Measurements from ENCODE around the gene SF1. TPM values are rescaled to one million over a fixed set of nuclear protein-coding genes. Genes with fewer than 3 reads are reported as not detected.

The SF1 gene
- total and polyA plus RNA-seq, 2 experiments from 2014 or later, result 62.2 to 81.6 TPM

DNA sequence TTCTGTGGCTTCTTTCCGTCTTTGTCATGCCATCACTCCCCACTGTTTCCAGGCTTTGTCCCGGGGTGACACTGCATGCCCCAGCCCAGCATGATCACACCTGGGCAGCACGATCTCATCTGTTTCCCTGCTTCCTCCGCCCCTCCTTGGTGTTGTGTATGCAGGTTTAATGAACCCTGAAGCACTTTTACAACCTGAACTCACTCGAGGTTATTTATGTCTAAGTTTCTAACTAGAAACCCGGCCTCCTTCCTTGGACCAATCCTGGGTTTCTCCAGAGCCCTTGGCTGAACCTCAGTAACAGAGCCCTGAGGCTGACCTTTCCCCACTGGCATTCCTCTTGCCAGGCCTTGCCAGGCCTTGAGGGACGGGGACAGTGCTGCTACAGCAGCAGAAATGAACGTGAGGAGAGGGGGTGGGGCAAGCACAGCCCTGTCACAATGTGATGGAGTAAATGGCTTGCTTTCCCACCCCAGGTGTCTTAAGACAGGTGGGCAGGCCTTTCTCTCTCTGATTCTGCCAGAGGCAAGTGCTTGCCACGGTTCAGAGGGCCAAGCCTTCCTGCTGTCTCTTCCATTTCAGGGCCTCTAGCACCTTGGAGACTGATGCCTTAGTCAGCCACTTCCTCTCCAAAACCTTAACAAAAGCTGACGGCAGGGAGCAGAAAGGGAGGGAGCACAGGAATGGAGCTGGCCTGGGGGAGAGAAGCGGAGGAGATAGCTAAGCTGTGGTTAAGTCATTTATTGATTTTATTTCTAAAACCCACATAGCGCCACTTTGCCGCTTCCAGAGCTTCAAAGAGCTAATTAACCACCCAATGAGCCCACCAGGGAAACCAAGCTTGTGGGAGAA is 15.4 kb downstream of the SF1 start:
- no peaks in the 10 kb centered on the region for H3K9me2 ChIP-seq (ENCODE audit: insufficient read depth)
- WGBS, 2 experiments (ENCODE audit: low coverage in 1 of 2, low lambda C conversion rate in 2 of 2, missing lambda C conversion rate in 2 of 2), result 59 to 63% methylated on average over 13 of the region's 13 CpGs
- H3K4me1 ChIP-seq (ENCODE audit: insufficient read depth), result peaks cover 10% of the 10 kb centered on the region; the same call in 1 of the 2 replicates
- H3K36me3 ChIP-seq (ENCODE audit: low read depth), result peaks cover 34% of the 10 kb centered on the region
- no peaks in the 10 kb centered on the region for H3K9me3 ChIP-seq (ENCODE audit: low read depth)
- no peak overlapping the region for H3K4me2 ChIP-seq (ENCODE audit: unreplicated experiment)
- no peaks in the 10 kb centered on the region for H3K27me3 ChIP-seq (replicated peaks; ENCODE audit: insufficient read depth)
- in situ Hi-C loops (cut with MboI), result no loop called here
- no peak overlapping the region for H2AFZ ChIP-seq
- no peak overlapping the region for H3K4me3 ChIP-seq
- H3F3A ChIP-seq (ENCODE audit: insufficient read depth), result peaks cover 44% of the 10 kb centered on the region
- no peaks in the 10 kb centered on the region for H4K20me1 ChIP-seq (ENCODE audit: insufficient read depth)
- peak; percentile 58 for DNase-seq
- H3K9ac ChIP-seq, result no peak overlapping the region
- TF ChIP-seq EZH2 (IDR thresholded peaks at IDR 0.05; ENCODE audit: insufficient read depth, poor library complexity, severe bottlenecking), result no peak
- TF ChIP-seq EZH2phosphoT487 (IDR thresholded peaks at IDR 0.05; ENCODE audit: insufficient read depth, low read depth), result no peak
- peaks cover 16% of the 10 kb centered on the region for H3K79me2 ChIP-seq (ENCODE audit: insufficient read depth)
- H3K27ac ChIP-seq, result no peak overlapping the region

DNA sequence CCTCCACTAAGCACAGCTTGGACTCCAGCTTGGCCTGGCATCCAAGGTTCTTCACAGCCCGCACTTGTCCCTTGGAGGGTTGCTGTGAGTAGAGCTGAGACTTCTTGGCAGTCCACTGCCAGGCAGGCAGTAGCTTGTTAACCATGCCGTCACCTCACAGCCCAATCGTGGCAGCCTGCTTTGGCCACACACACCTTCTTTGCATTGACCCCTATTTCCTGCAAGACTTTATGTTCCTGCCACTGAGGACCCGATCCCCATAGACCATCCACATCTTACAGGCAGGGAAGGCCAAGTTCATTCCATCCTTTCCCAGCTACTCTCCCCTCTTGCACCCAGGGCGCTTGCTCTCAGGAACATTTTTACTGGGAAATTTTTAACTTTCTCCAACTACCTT is 16.1 kb downstream of the SF1 start:
- in situ Hi-C loops (cut with MboI), result no loop called here
- no peak overlapping the region for H3K27ac ChIP-seq
- H3K9me3 ChIP-seq (ENCODE audit: low read depth), result no peaks in the 10 kb centered on the region
- no peak overlapping the region for H3K9ac ChIP-seq
- WGBS, 2 experiments (ENCODE audit: low coverage in 1 of 2, low lambda C conversion rate in 2 of 2, missing lambda C conversion rate in 2 of 2), result 52 to 58% methylated on average over 5 of the region's 5 CpGs
- H3K4me1 ChIP-seq (ENCODE audit: insufficient read depth), result peaks cover 10% of the 10 kb centered on the region; the same call in 1 of the 2 replicates
- peaks cover 29% of the 10 kb centered on the region for H3K36me3 ChIP-seq (ENCODE audit: low read depth)
- H2AFZ ChIP-seq, result no peak overlapping the region
- TF ChIP-seq EZH2 (IDR thresholded peaks at IDR 0.05; ENCODE audit: insufficient read depth, poor library complexity, severe bottlenecking), result no peak
- no peak for TF ChIP-seq EZH2phosphoT487 (IDR thresholded peaks at IDR 0.05; ENCODE audit: insufficient read depth, low read depth)
- H3K27me3 ChIP-seq (replicated peaks; ENCODE audit: insufficient read depth), result no peaks in the 10 kb centered on the region
- H3K9me2 ChIP-seq (ENCODE audit: insufficient read depth), result no peaks in the 10 kb centered on the region
- H3F3A ChIP-seq (ENCODE audit: insufficient read depth), result peaks cover 39% of the 10 kb centered on the region
- H3K79me2 ChIP-seq (ENCODE audit: insufficient read depth), result peaks cover 13% of the 10 kb centered on the region
- no peaks in the 10 kb centered on the region for H4K20me1 ChIP-seq (ENCODE audit: insufficient read depth)
- H3K4me3 ChIP-seq, result no peak overlapping the region
- no peak overlapping the region for H3K4me2 ChIP-seq (ENCODE audit: unreplicated experiment)
- no peak for DNase-seq

DNA sequence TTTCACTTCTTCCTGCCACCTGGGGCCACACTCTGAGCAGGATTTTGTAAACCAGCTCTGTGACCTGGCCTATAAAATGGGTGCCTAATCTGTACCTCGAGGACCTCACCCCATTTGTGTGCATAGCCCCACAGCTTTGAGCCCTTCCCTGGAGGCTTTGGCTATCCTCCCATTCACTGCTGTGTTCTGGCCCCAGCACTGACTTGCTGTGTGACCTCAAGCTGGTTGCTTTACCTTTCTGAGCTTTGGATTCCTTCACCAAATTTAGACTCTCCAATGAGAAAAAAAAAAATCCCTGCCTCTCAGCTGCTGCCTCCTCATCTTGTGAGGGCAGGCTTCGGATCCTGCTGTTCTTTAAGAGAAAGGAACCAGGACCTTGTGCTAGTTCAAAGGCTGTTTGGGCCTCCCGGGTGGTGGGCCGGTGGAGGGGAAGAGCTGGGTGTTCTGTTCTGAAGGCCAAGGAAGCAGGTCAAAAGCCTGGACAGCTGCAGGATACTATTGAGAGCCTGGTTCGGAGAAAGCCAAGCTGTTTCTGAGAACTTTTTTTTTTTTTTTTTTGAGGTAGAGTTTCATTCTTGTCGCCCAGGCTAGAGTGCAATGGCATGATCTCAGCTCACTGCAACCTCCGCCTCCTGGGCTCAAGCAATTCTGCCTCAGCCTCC is 17.5 kb downstream of the SF1 start:
- Histone ChIP-seq H4K20me1 (ENCODE audit: insufficient read depth) (no peaks in the 10 kb centered on the region), H3K9me3 (ENCODE audit: low read depth) (no peaks in the 10 kb centered on the region)

DNA sequence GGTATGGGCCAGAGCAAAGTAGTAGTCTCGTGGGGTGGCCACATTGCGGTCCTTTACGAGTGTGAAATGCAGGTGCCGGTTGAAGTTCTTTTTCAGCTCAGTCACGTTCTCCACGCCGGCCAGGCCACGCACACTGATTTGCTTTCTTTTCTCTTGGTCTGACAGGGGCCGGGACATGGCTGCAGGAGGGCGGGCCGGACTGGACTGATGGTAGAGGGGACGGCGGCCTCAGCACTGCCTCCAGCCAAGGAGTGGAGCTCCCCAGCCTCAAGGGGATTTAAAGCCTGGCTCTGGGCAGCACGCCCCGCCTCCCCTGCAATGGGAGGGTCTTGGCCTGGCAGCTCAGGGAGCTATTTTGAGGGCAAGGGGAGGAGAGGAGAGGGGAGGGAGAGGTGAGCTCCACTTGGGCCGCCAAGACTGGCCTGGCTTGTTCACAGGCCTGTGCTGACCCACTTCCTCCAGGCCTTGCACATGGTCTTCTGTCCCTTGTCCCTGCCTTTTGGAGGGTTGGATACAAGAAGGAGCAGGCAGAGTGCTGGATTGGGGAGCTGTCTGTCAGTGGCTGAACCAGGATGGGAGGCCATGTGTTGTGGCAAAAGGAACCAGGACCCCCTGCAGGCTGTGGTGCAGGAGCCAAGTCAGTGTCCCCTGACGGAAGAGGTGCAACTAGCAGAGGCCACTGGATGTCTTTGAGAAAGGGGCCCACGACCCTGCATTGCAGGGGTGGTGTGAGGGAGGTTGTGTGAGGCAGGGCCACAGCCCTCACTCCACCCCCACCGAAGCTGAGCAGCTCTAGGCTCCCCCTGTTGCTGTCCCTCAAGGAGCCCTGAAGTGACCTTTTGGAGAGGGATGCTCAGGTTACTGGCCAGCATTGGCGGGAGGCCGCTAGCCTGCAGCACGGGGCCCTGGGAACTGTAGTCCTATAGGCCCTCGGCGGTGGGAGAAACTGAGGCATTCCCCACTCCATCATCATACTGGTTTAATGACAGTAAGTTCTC is 18.3 kb downstream of the SF1 start, which contains the start of gene PYGM:
Gene PYGM, minus strand, starts transcription at position 253 of the 998 bp plus-strand sequence. Its CDS starts 76 bp downstream, at position 177.
- H4K20me1 ChIP-seq (ENCODE audit: insufficient read depth), result no peaks in the 10 kb centered on the region
- DNase-seq, result no peak
- H3K4me1 ChIP-seq (ENCODE audit: insufficient read depth), result peaks cover 10% of the 10 kb centered on the region; the same call in 1 of the 2 replicates
- no peak within 1 kb of the TSS for H2AFZ ChIP-seq
- 51 to 53% methylated on average over 24 of the region's 24 CpGs for WGBS, 2 experiments (ENCODE audit: low coverage in 1 of 2, low lambda C conversion rate in 2 of 2, missing lambda C conversion rate in 2 of 2)
- H3K9me2 ChIP-seq (ENCODE audit: insufficient read depth), result no peaks in the 10 kb centered on the region
- H3K36me3 ChIP-seq (ENCODE audit: low read depth), result peaks cover 21% of the 10 kb centered on the region
- no peaks in the 10 kb centered on the region for H3K27me3 ChIP-seq (replicated peaks; ENCODE audit: insufficient read depth)
- H3K27ac ChIP-seq, result no peak within 1 kb of the TSS
- H3K79me2 ChIP-seq (ENCODE audit: insufficient read depth), result peaks cover 7% of the 10 kb centered on the region; the same call in 1 of the 2 replicates
- no peak within 1 kb of the TSS for H3K4me2 ChIP-seq (ENCODE audit: unreplicated experiment)
- H3K4me3 ChIP-seq, result no peak within 1 kb of the TSS
- no peaks in the 10 kb centered on the region for H3K9me3 ChIP-seq (ENCODE audit: low read depth)
- peaks cover 39% of the 10 kb centered on the region for H3F3A ChIP-seq (ENCODE audit: insufficient read depth)
- no peak within 1 kb of the TSS for H3K9ac ChIP-seq
- in situ Hi-C loops (cut with MboI), result no loop called here
- TF ChIP-seq EZH2phosphoT487 (IDR thresholded peaks at IDR 0.05; ENCODE audit: insufficient read depth, low read depth) (no peak), EZH2 (IDR thresholded peaks at IDR 0.05; ENCODE audit: insufficient read depth, poor library complexity, severe bottlenecking) (no peak)

More for the DNA sequence above, 17.5 kb downstream of the SF1 start:
- peaks cover 7% of the 10 kb centered on the region for H3K79me2 ChIP-seq (ENCODE audit: insufficient read depth)
- no peak overlapping the region for H2AFZ ChIP-seq
- H3K4me3 ChIP-seq, result no peak overlapping the region
- no peak overlapping the region for H3K9ac ChIP-seq
- H3K9me2 ChIP-seq (ENCODE audit: insufficient read depth), result no peaks in the 10 kb centered on the region
- H3K4me1 ChIP-seq (ENCODE audit: insufficient read depth), result peaks cover 10% of the 10 kb centered on the region; the same call in 1 of the 2 replicates
- H3K36me3 ChIP-seq (ENCODE audit: low read depth), result peaks cover 24% of the 10 kb centered on the region
- no peak overlapping the region for H3K4me2 ChIP-seq (ENCODE audit: unreplicated experiment)
- no peak for DNase-seq
- 82 to 85% methylated on average over 7 of the region's 7 CpGs for WGBS, 2 experiments (ENCODE audit: low coverage in 1 of 2, low lambda C conversion rate in 2 of 2, missing lambda C conversion rate in 2 of 2)
- H3K27me3 ChIP-seq (replicated peaks; ENCODE audit: insufficient read depth), result no peaks in the 10 kb centered on the region
- no peak for TF ChIP-seq EZH2phosphoT487 (IDR thresholded peaks at IDR 0.05; ENCODE audit: insufficient read depth, low read depth)
- TF ChIP-seq EZH2 (IDR thresholded peaks at IDR 0.05; ENCODE audit: insufficient read depth, poor library complexity, severe bottlenecking), result no peak
- in situ Hi-C loops (cut with MboI), result no loop called here
- H3F3A ChIP-seq (ENCODE audit: insufficient read depth), result peaks cover 39% of the 10 kb centered on the region
- H3K27ac ChIP-seq, result no peak overlapping the region
